Activated T-cell treated with anti-CD3 and anti-CD28 coated beads for 24 hours (primary cell): ENCODE measurements around the gene DDX41.

Experiments used
- DNase-seq: peaks from one replicate; pipeline ENCODE4 v3.0.0-alpha.2; 2020; ENCODE audit warnings: low read depth

DDX41 gene

GRCh38 chr5:177467436-177467835 lies 49.3 kb downstream of the DDX41 start:
- no peak for DNase-seq

- DNase-seq, result no peak
Measured at GRCh38 chr5:177466861-177467260, 49.9 kb downstream of the DDX41 start.

GRCh38 chr5:177465044-177465443 lies 51.7 kb downstream of the DDX41 start:
- DNase-seq, result no peak

GRCh38 chr5:177462021-177462670 lies 54.6 kb downstream of the DDX41 start:
- no peak for DNase-seq
